Measurements from ENCODE around the gene EXTL2. TPM values are rescaled to one million over a fixed set of nuclear protein-coding genes. Genes with fewer than 3 reads are reported as not detected.
A peak's percentile ranks its signal among the peaks of the same experiment; 100 is the strongest.

EXTL2 gene
- total RNA-seq, 2 donors from 2014 or later = 9.6 to 14.5 TPM

GRCh38 chr1:100903777-100904176 lies 9.1 kb upstream of the EXTL2 start:
- no peaks in the 10 kb centered on the region for H3K4me1 ChIP-seq (ENCODE audit: control insufficient read depth in 1 of 2, low read depth in 2 of 2)
- H3K36me3 ChIP-seq = peaks cover 17% of the 10 kb centered on the region
- no peaks in the 10 kb centered on the region for H3K9me3 ChIP-seq
- no peak overlapping the region for H3K27ac ChIP-seq
- no peak for TF ChIP-seq CTCF (IDR thresholded peaks at IDR 0.05)
- no peaks in the 10 kb centered on the region for H3K27me3 ChIP-seq (replicated peaks; ENCODE audit: insufficient read depth)
- ATAC-seq (ENCODE audit: insufficient number of reproducible peaks, low FRiP score, low read depth) (no peak), DNase-seq (ENCODE audit: low spot score) (no peak)
- H3K4me3 ChIP-seq = no peak overlapping the region

DNA sequence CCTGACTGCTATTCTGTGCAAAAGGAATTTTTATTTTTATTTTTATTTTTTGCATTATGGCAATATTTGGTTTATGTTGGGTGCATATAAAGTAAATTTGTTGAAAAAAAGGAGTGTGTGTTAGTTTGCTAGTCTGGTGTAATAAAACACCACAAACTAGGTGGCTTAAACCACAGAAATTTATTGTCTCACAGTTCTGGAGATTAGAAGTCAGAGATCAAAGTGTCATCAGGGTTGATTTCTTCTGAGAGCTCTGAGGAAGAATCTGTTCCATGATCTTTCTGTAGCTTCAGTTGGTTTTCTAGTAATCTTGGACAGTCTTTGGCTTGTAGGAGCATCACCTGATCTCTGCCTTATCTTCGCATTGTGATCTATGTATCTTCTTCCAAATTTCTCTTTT lies 7.7 kb upstream of the EXTL2 start:
- no peak overlapping the region for H3K27ac ChIP-seq
- peaks cover 8 to 10% of the 10 kb centered on the region in 2 donors for H3K4me1 ChIP-seq (ENCODE audit: control insufficient read depth in 1 of 2, low read depth in 2 of 2)
- ATAC-seq (ENCODE audit: insufficient number of reproducible peaks, low FRiP score, low read depth) (no peak), DNase-seq (ENCODE audit: low spot score) (no peak)
- no peaks in the 10 kb centered on the region for H3K9me3 ChIP-seq
- H3K27me3 ChIP-seq (replicated peaks; ENCODE audit: insufficient read depth) = no peaks in the 10 kb centered on the region
- no peak for TF ChIP-seq CTCF (IDR thresholded peaks at IDR 0.05)
- H3K36me3 ChIP-seq = peaks cover 9% of the 10 kb centered on the region
- no peak overlapping the region for H3K4me3 ChIP-seq

DNA sequence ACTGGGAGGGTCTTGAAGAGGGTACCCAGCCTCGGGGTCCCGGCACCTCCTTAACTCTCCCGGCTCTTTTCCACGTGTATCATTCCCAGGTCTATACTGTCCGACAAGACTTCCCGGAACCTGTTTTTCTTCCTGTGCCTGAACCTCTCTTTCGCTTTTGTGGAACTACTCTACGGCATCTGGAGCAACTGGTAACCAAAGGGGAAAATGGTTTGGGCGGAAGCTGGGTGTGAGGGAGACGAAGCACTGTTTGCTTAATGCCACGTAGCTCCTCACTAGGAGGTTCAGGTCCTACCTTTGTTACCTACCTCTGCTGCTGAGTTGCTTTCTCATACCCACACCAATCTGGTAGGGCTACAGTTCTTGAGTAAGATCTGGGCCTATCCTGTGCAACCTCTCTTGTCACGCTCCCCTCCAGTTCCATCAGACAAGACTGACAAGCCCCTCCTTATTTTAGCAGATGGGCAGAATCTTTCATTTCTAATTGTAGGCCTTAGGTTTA lies 1.9 kb upstream of the EXTL2 start:
- ATAC-seq (ENCODE audit: insufficient number of reproducible peaks, low FRiP score, low read depth) (peak; percentile 11), DNase-seq (ENCODE audit: low spot score) (no peak)
- Histone ChIP-seq H3K27ac (peak overlapping the region; percentile 91 to 93), H3K4me3 (peak overlapping the region; percentile 98), H3K36me3 (peaks cover 3% of the 10 kb centered on the region), H3K27me3 (replicated peaks; ENCODE audit: insufficient read depth) (no peaks in the 10 kb centered on the region), H3K9me3 (no peaks in the 10 kb centered on the region), H3K4me1 (ENCODE audit: control insufficient read depth in 1 of 2, low read depth in 2 of 2) (peaks cover 24 to 28% of the 10 kb centered on the region in 2 donors)
- no peak for TF ChIP-seq CTCF (IDR thresholded peaks at IDR 0.05)

GRCh38 chr1:100895540-100896480 lies 1.2 kb upstream of the EXTL2 start, which contains the start of gene SLC30A7:
Gene SLC30A7 (plus strand): TSS chr1:100896090. CDS start chr1:100896263, 173 bp downstream.
- ATAC-seq (ENCODE audit: insufficient number of reproducible peaks, low FRiP score, low read depth) (peak; percentile 80), DNase-seq (ENCODE audit: low spot score) (peak; percentile 87)
- Histone ChIP-seq H3K4me3 (peak within 1 kb of the TSS; percentile 98), H3K4me1 (ENCODE audit: control insufficient read depth in 1 of 2, low read depth in 2 of 2) (peaks cover 24 to 28% of the 10 kb centered on the region in 2 donors), H3K27ac (peak within 1 kb of the TSS; percentile 91 to 93), H3K9me3 (no peaks in the 10 kb centered on the region), H3K36me3 (no peaks in the 10 kb centered on the region), H3K27me3 (replicated peaks; ENCODE audit: insufficient read depth) (no peaks in the 10 kb centered on the region)
- no peak for TF ChIP-seq CTCF (IDR thresholded peaks at IDR 0.05)

GRCh38 chr1:100893718-100894117 lies 924 bp downstream of the EXTL2 start:
- Histone ChIP-seq H3K36me3 (no peaks in the 10 kb centered on the region), H3K4me1 (ENCODE audit: control insufficient read depth in 1 of 2, low read depth in 2 of 2) (peaks cover 24 to 28% of the 10 kb centered on the region in 2 donors), H3K27me3 (replicated peaks; ENCODE audit: insufficient read depth) (no peaks in the 10 kb centered on the region), H3K9me3 (no peaks in the 10 kb centered on the region), H3K4me3 (peak overlapping the region; percentile 98), H3K27ac (no peak overlapping the region)
- TF ChIP-seq CTCF (IDR thresholded peaks at IDR 0.05) = no peak
- DNase-seq (ENCODE audit: low spot score) (no peak), ATAC-seq (ENCODE audit: insufficient number of reproducible peaks, low FRiP score, low read depth) (no peak)
